GM21515 (cell line): ENCODE data around the gene STRA8.

ENCODE experiments used
- ATAC-seq: cut with Tn5 transposase; IDR thresholded peaks from one replicate; pipeline ENCODE4 v1.9.1; 2021; ENCODE audit not compliant: unreplicated experiment

The STRA8 gene

GRCh38 chr7:135262623-135263320, 29.1 kb downstream of the STRA8 start:
- no peak for ATAC-seq

GRCh38 chr7:135263321-135263970, 29.8 kb downstream of the STRA8 start:
- ATAC-seq: no peak

GRCh38 chr7:135265637-135266036, 32.0 kb downstream of the STRA8 start:
- no peak for ATAC-seq

GRCh38 chr7:135269921-135270320, 36.3 kb downstream of the STRA8 start:
- ATAC-seq: no peak

- no peak for ATAC-seq
Observed at GRCh38 chr7:135270577-135271254, 37.1 kb downstream of the STRA8 start.

- no peak for ATAC-seq
Observed at GRCh38 chr7:135271255-135271615, 37.6 kb downstream of the STRA8 start.

- no peak for ATAC-seq
Observed at GRCh38 chr7:135272303-135272702, 38.7 kb downstream of the STRA8 start.

GRCh38 chr7:135273581-135273980, 39.9 kb downstream of the STRA8 start:
- ATAC-seq: no peak

- ATAC-seq: peak; percentile 78
Observed at GRCh38 chr7:135274495-135275268, 41.0 kb downstream of the STRA8 start.

GRCh38 chr7:135275971-135276580, 42.4 kb downstream of the STRA8 start:
- no peak for ATAC-seq

- no peak for ATAC-seq
Observed at GRCh38 chr7:135277161-135277560, 43.5 kb downstream of the STRA8 start.

GRCh38 chr7:135281363-135281949, 47.8 kb downstream of the STRA8 start:
- ATAC-seq: peak; percentile 95

GRCh38 chr7:135282561-135283254, 49.1 kb downstream of the STRA8 start:
- no peak for ATAC-seq

- ATAC-seq: no peak
Observed at GRCh38 chr7:135283959-135284638, 50.5 kb downstream of the STRA8 start.

- ATAC-seq: no peak
Observed at GRCh38 chr7:135285547-135286233, 52.1 kb downstream of the STRA8 start.

- no peak for ATAC-seq
Observed at GRCh38 chr7:135286876-135287275, 53.2 kb downstream of the STRA8 start.

GRCh38 chr7:135290594-135290993, 57.0 kb downstream of the STRA8 start:
- ATAC-seq: no peak

- no peak for ATAC-seq
Observed at GRCh38 chr7:135291809-135292253, 58.2 kb downstream of the STRA8 start.

GRCh38 chr7:135299235-135299634, 65.6 kb downstream of the STRA8 start:
- no peak for ATAC-seq
